DOHH2 (cell line): ENCODE measurements around the gene LAMA3.

Experiments used
- EZH2phosphoT487 ChIP-seq: fragments of 200-600 bp; sonication (generic); IDR thresholded peaks from 2 replicates; pipeline ENCODE4 v1.6.1; 2017; ENCODE audit warnings: borderline replicate concordance, mild to moderate bottlenecking, antibody characterized with exemption, low read length, moderate library complexity, mixed read lengths
- TF ChIP-seq, protein P1 (sequence below): fragments of 200-600 bp; sonication (generic); IDR thresholded peaks from one replicate; pipeline ENCODE4 v1.5.1; 2014; ENCODE audit warnings: antibody characterized with exemption, mild to moderate bottlenecking, low read depth, low read length; ENCODE audit not compliant: poor library complexity, severe bottlenecking

DNA sequence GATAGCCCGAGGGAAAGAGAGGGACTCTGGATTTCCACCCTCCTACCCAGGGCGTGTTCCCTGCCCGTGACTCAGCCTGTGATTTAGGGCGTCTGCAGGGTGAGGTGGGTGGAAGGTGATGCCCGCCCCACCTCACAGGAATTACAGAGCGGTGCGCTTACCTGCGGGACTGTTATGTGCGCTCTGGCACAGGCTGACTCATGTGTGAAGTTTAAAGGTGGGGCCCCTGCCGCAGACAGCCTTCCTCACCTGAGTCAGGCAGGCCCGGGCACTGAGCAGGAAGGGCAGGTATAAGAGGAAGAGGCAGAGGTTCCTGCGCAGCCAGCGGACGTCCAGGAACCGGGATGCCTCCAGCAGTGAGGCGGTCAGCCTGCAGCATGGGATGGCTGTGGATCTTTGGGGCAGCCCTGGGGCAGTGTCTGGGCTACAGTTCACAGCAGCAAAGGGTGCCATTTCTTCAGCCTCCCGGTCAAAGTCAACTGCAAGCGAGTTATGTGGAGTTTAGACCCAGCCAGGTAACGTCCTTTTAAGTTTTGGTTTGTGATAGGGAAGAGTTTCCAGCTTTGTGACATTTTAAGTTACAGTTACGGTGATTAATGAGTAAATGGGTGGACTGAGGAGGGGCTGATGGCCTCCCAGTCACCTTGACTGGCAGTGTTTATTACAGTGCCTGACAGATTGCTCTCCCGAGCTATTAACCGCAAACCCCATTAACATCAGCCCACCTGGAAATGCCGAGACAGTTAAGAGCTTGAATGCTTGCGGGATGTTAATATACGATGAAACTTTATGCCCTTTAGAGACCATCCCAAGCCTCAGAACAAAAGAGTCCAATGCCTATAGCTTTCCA, 183.7 kb downstream of the LAMA3 start:
- TF ChIP-seq, protein P1, sequence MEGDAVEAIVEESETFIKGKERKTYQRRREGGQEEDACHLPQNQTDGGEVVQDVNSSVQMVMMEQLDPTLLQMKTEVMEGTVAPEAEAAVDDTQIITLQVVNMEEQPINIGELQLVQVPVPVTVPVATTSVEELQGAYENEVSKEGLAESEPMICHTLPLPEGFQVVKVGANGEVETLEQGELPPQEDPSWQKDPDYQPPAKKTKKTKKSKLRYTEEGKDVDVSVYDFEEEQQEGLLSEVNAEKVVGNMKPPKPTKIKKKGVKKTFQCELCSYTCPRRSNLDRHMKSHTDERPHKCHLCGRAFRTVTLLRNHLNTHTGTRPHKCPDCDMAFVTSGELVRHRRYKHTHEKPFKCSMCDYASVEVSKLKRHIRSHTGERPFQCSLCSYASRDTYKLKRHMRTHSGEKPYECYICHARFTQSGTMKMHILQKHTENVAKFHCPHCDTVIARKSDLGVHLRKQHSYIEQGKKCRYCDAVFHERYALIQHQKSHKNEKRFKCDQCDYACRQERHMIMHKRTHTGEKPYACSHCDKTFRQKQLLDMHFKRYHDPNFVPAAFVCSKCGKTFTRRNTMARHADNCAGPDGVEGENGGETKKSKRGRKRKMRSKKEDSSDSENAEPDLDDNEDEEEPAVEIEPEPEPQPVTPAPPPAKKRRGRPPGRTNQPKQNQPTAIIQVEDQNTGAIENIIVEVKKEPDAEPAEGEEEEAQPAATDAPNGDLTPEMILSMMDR: no peak
- no peak for TF ChIP-seq EZH2phosphoT487
